Glutamatergic neuron (in vitro differentiated cells): ENCODE data around the gene WNT7B. TPM values are rescaled to one million over a fixed set of nuclear protein-coding genes. Genes with fewer than 3 reads are reported as not detected.

Experiments
- DNase-seq: peaks from one replicate; pipeline ENCODE4 v3.0.0; 2022
- H3K27ac Mint-ChIP-seq: one replicate; pipeline ENCODE4 v1.8.0; 2020; ENCODE audit warnings: mild to moderate bottlenecking, mixed read lengths, inconsistent platforms; ENCODE audit not compliant: unreplicated experiment
- H3K27me3 Mint-ChIP-seq: one replicate; pipeline ENCODE4 v1.8.0; 2020; ENCODE audit warnings: mild to moderate bottlenecking, moderate library complexity, mixed read lengths, inconsistent platforms; ENCODE audit not compliant: unreplicated experiment
- H3K36me3 Mint-ChIP-seq: one replicate; pipeline ENCODE4 v1.8.0; 2020; ENCODE audit warnings: mild to moderate bottlenecking, mixed read lengths, inconsistent platforms; ENCODE audit not compliant: unreplicated experiment
- H3K4me1 Mint-ChIP-seq: one replicate; pipeline ENCODE4 v1.8.0; 2020; ENCODE audit warnings: mild to moderate bottlenecking, low read depth, mixed read lengths, inconsistent platforms; ENCODE audit not compliant: unreplicated experiment
- H3K4me3 Mint-ChIP-seq: one replicate; pipeline ENCODE4 v1.8.0; 2020; ENCODE audit warnings: mild to moderate bottlenecking, mixed read lengths, inconsistent platforms; ENCODE audit not compliant: unreplicated experiment
- H3K9me3 Mint-ChIP-seq: one replicate; pipeline ENCODE4 v1.8.0; 2020; ENCODE audit warnings: mild to moderate bottlenecking, moderate library complexity, mixed read lengths, inconsistent platforms; ENCODE audit not compliant: unreplicated experiment
- total RNA-seq: library from RNA; stranded (reverse); fragmentation: NEBNext Ultra II Directional; extraction: Animal tissue kit (Norgen Biotek cat#: 25700); gene quantifications from one replicate; pipeline ENCODE4 v1.2.1, GENCODE V29; 2021; ENCODE audit not compliant: unreplicated experiment
- TF ChIP-seq, protein P1 (sequence below): fragments of 200-600 bp; sonication (generic); IDR thresholded peaks from one replicate; pipeline ENCODE4 v1.5.0; 2021; ENCODE audit not compliant: partially characterized antibody, unreplicated experiment

Gene WNT7B
- total RNA-seq, 1 donor from 2014 or later, result 0.37 TPM

DNA sequence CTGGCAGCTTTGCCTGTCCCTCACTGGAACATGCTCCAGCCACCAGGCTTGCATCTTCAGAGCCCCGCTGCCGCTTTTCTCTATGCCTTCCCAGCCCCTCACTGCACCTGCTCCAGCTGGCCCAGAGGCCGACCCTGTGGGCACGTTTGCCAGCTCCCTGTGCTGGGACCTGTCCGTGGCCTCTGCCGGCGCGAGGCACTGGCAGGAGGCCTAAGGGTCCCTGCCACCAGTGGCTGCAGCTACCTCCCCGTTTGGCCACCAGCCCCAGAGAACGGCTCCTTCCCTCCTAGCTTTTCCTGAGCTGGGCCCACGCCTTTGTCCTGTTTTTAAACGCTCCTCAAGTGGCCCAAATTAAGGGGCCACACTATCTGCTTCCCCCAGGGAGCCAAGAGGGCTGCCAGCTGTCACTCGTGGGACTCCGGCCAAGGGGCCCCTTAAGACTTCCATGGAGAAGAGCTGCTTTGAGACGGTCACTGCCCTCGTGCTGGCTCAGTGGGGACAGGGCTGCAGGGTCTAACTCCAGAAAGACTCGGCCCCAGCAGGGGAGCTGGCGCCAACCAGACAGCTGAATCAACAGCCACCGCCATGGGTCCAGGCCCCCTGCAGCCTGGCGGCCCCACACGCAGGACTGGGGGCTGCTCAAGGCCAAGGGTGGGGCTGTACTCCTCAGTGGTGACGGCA lies 24.6 kb upstream of the WNT7B start:
- Mint-ChIP-seq H3K27ac (no peak overlapping the region), H3K36me3 (no peaks in the 10 kb centered on the region), H3K4me1 (no peaks in the 10 kb centered on the region), H3K4me3 (no peak overlapping the region), H3K9me3 (peaks cover 3% of the 10 kb centered on the region), H3K27me3 (peaks cover 8% of the 10 kb centered on the region)
- TF ChIP-seq, protein P1, sequence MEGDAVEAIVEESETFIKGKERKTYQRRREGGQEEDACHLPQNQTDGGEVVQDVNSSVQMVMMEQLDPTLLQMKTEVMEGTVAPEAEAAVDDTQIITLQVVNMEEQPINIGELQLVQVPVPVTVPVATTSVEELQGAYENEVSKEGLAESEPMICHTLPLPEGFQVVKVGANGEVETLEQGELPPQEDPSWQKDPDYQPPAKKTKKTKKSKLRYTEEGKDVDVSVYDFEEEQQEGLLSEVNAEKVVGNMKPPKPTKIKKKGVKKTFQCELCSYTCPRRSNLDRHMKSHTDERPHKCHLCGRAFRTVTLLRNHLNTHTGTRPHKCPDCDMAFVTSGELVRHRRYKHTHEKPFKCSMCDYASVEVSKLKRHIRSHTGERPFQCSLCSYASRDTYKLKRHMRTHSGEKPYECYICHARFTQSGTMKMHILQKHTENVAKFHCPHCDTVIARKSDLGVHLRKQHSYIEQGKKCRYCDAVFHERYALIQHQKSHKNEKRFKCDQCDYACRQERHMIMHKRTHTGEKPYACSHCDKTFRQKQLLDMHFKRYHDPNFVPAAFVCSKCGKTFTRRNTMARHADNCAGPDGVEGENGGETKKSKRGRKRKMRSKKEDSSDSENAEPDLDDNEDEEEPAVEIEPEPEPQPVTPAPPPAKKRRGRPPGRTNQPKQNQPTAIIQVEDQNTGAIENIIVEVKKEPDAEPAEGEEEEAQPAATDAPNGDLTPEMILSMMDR, result no peak
- DNase-seq, result no peak

DNA sequence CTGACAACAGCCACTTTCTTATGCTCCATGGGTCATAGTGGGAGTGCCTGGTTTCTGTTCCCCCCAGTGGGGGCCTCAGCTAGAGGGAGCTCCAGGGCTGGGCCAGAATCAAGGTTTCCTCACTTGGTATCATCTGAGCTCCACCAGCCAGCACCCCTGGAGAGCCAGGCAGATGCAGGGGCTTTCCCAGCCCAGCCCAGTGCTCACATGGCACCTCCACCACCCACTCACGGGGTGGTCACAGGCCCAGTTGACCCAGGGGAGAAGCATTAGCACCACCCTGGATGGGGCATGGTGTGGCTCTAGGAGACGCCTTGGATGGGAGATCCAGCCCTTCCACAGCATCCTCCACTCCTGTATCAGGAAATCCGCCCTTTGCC lies 24.1 kb upstream of the WNT7B start:
- TF ChIP-seq, protein P1, result no peak
- no peak overlapping the region for H3K4me3 Mint-ChIP-seq
- no peaks in the 10 kb centered on the region for H3K4me1 Mint-ChIP-seq
- peaks cover 2% of the 10 kb centered on the region for H3K9me3 Mint-ChIP-seq
- H3K27ac Mint-ChIP-seq, result no peak overlapping the region
- peaks cover 8% of the 10 kb centered on the region for H3K27me3 Mint-ChIP-seq
- H3K36me3 Mint-ChIP-seq, result no peaks in the 10 kb centered on the region
- DNase-seq, result no peak

DNA sequence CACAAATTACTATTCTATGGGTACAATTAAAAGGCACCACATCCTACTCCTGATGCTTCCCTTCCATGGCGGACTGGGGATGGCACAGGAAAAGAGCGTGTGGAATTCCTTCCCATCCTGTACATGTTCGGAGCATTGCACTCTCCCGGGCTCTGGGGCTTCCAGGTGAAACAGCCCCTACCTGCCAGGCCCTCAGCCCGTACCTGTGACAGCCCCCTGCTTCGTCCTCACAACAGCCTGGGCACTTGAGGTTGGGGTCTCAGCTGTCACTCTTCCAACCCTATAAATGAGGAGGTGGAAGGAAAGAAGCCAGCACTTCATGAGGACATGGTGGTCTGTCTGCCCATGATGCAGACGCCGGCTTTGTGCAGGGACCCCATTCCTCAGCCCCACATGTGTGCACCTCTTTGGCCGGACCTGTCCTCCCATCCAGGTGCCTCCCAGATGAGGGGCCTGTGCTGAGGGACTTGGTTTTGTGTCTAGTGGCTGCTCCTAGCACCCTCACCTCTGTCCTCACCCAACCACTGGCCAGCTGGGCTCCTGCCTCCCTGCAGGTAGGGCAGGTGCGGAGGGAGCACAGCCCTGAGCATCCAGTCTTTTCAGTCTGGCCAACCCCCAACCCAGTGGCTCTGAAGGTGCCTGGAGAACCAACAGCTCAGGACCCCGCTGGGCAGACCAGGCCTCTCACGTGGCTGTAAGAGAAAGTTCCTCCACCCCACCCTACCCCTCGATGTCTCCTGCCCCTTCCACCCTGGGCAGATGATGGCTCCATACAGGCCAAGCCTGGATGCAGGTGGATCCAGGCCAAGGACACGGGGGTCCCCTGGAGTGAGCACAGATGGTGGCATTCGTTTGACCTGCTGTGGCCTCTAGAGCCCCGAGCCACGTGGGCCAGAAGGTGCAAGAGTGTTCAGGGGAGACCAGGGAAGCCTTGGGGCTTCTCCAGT lies 23.4 kb upstream of the WNT7B start:
- Mint-ChIP-seq H3K9me3 (no peaks in the 10 kb centered on the region), H3K27me3 (peaks cover 8% of the 10 kb centered on the region), H3K4me3 (no peak overlapping the region), H3K27ac (no peak overlapping the region), H3K36me3 (no peaks in the 10 kb centered on the region), H3K4me1 (no peaks in the 10 kb centered on the region)
- DNase-seq, result no peak
- TF ChIP-seq, protein P1, result no peak

DNA sequence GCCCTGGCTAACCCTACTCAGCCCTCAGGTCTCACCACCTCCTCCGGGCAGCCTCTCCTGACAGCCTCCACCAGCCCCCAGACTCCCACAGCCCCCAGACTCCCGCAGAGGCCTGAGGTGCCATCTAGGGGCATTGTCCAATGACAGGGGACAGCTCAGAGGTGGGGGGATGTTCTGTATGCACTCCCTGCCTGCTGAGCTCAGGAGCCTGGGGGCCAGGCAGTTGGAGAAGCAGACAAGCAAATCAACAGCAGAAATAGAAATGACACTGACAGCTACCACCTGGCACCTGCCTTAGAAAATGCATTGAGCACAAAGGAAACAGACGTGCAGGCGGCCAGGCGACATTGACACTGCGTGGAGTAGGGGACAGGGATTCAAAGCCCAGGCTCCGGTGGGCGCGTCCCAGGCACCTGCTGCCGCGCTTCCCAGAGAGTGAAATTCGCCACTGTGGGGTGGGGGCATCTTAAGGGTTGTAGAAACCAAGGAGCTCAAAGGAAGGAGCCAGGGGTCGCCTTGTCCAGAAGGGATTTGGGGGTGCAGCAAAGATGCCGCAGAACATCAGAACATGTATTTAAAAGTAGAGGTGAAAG lies 22.5 kb upstream of the WNT7B start:
- DNase-seq, result no peak
- Mint-ChIP-seq H3K27ac (no peak overlapping the region), H3K4me1 (no peaks in the 10 kb centered on the region), H3K36me3 (no peaks in the 10 kb centered on the region), H3K4me3 (no peak overlapping the region), H3K27me3 (peaks cover 9% of the 10 kb centered on the region), H3K9me3 (no peaks in the 10 kb centered on the region)
- TF ChIP-seq, protein P1, result no peak
